Endodermal cell (in vitro differentiated cells): ENCODE data around the gene ZBTB25. TPM values are rescaled to one million over a fixed set of nuclear protein-coding genes. Genes with fewer than 3 reads are reported as not detected.

Experiments
- DNase-seq: peaks from one replicate; pipeline ENCODE4 v3.0.0-alpha.2; 2017
- H3K27ac ChIP-seq: 2 replicates; pipeline ENCODE4 v1.5.1; 2013; ENCODE audit warnings: mild to moderate bottlenecking, low read depth, low read length, moderate library complexity
- H3K27me3 ChIP-seq: 2 replicates; pipeline ENCODE4 v1.6.1; 2013; ENCODE audit warnings: mild to moderate bottlenecking, low read length, moderate library complexity; ENCODE audit not compliant: insufficient read depth, control insufficient read depth, poor library complexity, severe bottlenecking
- H3K36me3 ChIP-seq: 2 replicates; pipeline ENCODE4 v1.7.0; 2013; ENCODE audit warnings: mild to moderate bottlenecking, low read length, moderate library complexity; ENCODE audit not compliant: control insufficient read depth, insufficient read depth
- H3K4me1 ChIP-seq: one replicate; pipeline ENCODE4 v1.7.0; 2013; ENCODE audit warnings: low read length; ENCODE audit not compliant: control insufficient read depth, insufficient read depth
- H3K4me3 ChIP-seq: 2 replicates; pipeline ENCODE4 v1.5.1; 2013; ENCODE audit warnings: mild to moderate bottlenecking, low read length, moderate library complexity
- H3K9ac ChIP-seq: 2 replicates; pipeline ENCODE4 v1.6.1; 2013; ENCODE audit warnings: mild to moderate bottlenecking, low read length, moderate library complexity; ENCODE audit not compliant: poor library complexity, severe bottlenecking; ENCODE audit errors: extremely low read depth
- H3K9me3 ChIP-seq: 2 replicates; pipeline ENCODE4 v1.6.1; 2013; ENCODE audit warnings: mild to moderate bottlenecking, low read length, moderate library complexity; ENCODE audit not compliant: control insufficient read depth
- H3K27ac Mint-ChIP-seq: 2 replicates; pipeline ENCODE4 v1.8.0; 2020; ENCODE audit warnings: mixed read lengths
- H3K27me3 Mint-ChIP-seq: 2 replicates; pipeline ENCODE4 v1.8.0; 2021; ENCODE audit warnings: mild to moderate bottlenecking, mixed read lengths; ENCODE audit not compliant: insufficient read depth
- H3K36me3 Mint-ChIP-seq: 2 replicates; pipeline ENCODE4 v1.8.0; 2020; ENCODE audit warnings: low read depth, mixed read lengths
- H3K4me1 Mint-ChIP-seq: 2 replicates; pipeline ENCODE4 v1.8.0; 2020; ENCODE audit warnings: mixed read lengths
- H3K4me3 Mint-ChIP-seq: 2 replicates; pipeline ENCODE4 v1.8.0; 2020; ENCODE audit warnings: mild to moderate bottlenecking, moderate library complexity, mixed read lengths
- H3K9me3 Mint-ChIP-seq: 2 replicates; pipeline ENCODE4 v1.8.0; 2020; ENCODE audit warnings: mild to moderate bottlenecking, mixed read lengths
- CTCF ChIP-seq: fragments of 200-600 bp; sonication (generic); conservative IDR thresholded peaks from 2 replicates; pipeline ENCODE4 v1.5.0; 2021; ENCODE audit warnings: antibody characterized with exemption, mild to moderate bottlenecking
- WGBS, 2 experiments: methylation state at CpG; one replicate each; pipeline versions ENCODE4 v1.1.5 to v1.1.7; 2013; ENCODE audit warnings: missing lambda C conversion rate in 2 of 2, mixed read lengths in 1 of 2; ENCODE audit not compliant: insufficient coverage in 1 of 2, insufficient read length in 1 of 2; 5-methylcytosine and 5-hydroxymethylcytosine counted together
- total RNA-seq, 2 donors: library from RNA; stranded (reverse); fragmentation: NEBNext Ultra II Directional in 1 of 2; extraction: Animal tissue kit (Norgen Biotek cat#: 25700) in 1 of 2; gene quantifications; 2 replicates in 1 of 2; 3 replicates in 1 of 2; pipeline ENCODE4 v1.2.1, GENCODE V29; 2021

Gene ZBTB25
- total RNA-seq, 2 donors from 2014 or later, result 14.0 to 17.0 TPM

DNA sequence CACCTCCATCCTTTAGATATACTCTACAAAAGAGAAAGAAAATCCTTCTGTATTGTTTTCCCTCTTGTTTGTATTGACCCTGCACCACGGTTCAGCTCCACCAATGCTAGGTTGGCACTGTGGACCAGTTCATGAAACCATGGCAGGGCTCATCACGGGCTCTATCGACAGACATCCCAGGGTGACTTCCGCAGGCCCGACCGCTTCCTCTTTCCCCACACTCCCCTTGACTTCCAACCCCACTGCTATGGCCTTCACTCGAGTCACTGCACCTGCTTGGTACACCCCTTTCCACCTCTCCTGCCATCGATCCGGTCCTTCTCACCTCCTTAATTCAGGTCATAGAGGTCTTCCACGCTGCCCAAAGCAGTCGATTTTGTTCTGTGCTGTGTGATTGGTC is 59.5 kb downstream of the ZBTB25 start:
- WGBS, 2 experiments, result 93 to 95% methylated on average over 9 to 11 of the region's 11 CpGs
- H3K4me1 Mint-ChIP-seq, result peaks cover 3% of the 10 kb centered on the region
- H3K9ac ChIP-seq, result no peak overlapping the region

DNA sequence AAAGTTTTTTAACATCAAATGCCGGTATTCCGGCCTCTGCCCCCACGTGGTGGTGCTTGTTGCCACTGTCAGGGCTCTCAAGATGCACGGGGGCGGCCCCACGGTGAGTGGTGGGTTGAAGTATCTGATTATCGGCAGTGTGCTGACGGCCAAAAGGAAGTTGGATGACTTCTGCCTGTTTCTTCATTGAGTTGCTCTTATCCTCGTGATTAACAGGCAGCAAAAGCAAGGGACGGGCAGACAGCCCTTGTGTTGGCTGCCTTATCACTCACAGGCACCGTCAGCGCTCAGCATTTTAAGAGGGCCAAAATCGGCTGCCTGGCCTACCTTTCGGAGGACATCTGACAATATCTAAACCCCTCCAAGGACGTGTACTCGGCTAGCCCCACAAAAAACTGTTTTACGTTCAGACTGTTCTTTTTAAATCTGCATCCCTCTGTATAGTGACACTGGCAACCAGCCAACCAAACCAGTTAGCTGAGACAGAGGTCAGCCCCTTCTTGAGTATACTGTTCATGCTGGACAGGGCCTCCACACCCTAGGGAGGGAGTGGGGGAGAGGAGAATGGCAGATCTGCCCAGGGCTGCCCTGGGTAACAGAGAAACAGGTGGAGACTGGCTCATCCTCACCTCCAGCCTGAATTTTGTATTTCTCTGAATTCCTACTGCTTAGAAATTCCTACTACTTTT is 61.2 kb downstream of the ZBTB25 start:
- H3K27me3 ChIP-seq, result no peaks in the 10 kb centered on the region
- peaks cover 48% of the 10 kb centered on the region for H3K36me3 ChIP-seq
- H3K4me1 ChIP-seq, result no peaks in the 10 kb centered on the region
- TF ChIP-seq CTCF, result no peak
- no peak overlapping the region for H3K27ac ChIP-seq
- no peak overlapping the region for H3K9ac ChIP-seq
- DNase-seq, result no peak
- H3K4me3 ChIP-seq, result no peak overlapping the region
- peaks cover 3% of the 10 kb centered on the region for H3K4me1 Mint-ChIP-seq
- H3K9me3 Mint-ChIP-seq, result no peaks in the 10 kb centered on the region
- H3K36me3 Mint-ChIP-seq, result peaks cover 43% of the 10 kb centered on the region
- H3K9me3 ChIP-seq, result no peaks in the 10 kb centered on the region
- no peaks in the 10 kb centered on the region for H3K27me3 Mint-ChIP-seq
- no peak overlapping the region for H3K27ac Mint-ChIP-seq
- no peak overlapping the region for H3K4me3 Mint-ChIP-seq
- WGBS, 2 experiments, result 93 to 95% methylated on average over 14 to 17 of the region's 17 CpGs

More for the DNA sequence above, 59.5 kb downstream of the ZBTB25 start:
- Histone ChIP-seq H3K4me1 (no peaks in the 10 kb centered on the region), H3K27ac (no peak overlapping the region), H3K36me3 (peaks cover 49% of the 10 kb centered on the region), H3K9me3 (no peaks in the 10 kb centered on the region), H3K4me3 (no peak overlapping the region), H3K27me3 (no peaks in the 10 kb centered on the region)
- Mint-ChIP-seq H3K36me3 (peaks cover 43% of the 10 kb centered on the region), H3K9me3 (no peaks in the 10 kb centered on the region), H3K4me3 (no peak overlapping the region), H3K27ac (no peak overlapping the region), H3K27me3 (no peaks in the 10 kb centered on the region)
- no peak for DNase-seq
- TF ChIP-seq CTCF, result no peak

DNA sequence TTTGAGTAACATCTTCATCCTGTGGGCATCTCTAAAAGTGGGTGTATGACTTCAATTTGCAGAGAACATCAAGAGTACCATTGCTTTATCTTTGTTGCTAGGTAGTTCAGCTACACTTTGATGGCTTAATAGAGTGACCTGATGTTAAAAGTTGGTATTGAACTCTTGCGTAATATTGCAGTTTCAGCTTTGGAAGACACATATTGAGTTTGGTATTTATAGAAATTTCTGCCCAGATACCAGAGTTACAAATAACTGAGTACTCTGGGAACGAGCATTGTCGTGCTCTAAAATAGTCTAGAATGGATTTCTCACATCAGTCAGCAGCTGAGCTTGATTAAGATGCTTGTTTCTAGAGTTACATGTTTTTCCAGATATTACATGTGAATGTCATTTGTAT is 63.1 kb downstream of the ZBTB25 start:
- Histone ChIP-seq H3K4me3 (no peak overlapping the region), H3K9me3 (no peaks in the 10 kb centered on the region), H3K36me3 (peaks cover 62% of the 10 kb centered on the region), H3K27ac (no peak overlapping the region), H3K4me1 (no peaks in the 10 kb centered on the region), H3K27me3 (no peaks in the 10 kb centered on the region), H3K9ac (no peak overlapping the region)
- no peak for DNase-seq
- Mint-ChIP-seq H3K4me3 (no peak overlapping the region), H3K36me3 (peaks cover 48% of the 10 kb centered on the region), H3K9me3 (no peaks in the 10 kb centered on the region), H3K27me3 (no peaks in the 10 kb centered on the region), H3K27ac (no peak overlapping the region), H3K4me1 (peaks cover 1% of the 10 kb centered on the region)
- TF ChIP-seq CTCF, result no peak
- WGBS, 2 experiments, result 100% methylated on average over 3 of the region's 3 CpGs
